Skeletal muscle satellite cell (primary cell): Measurements from ENCODE around the gene EFL1.
A peak's percentile ranks its signal among the peaks of the same experiment; 100 is the strongest.
"Not testable (repeated sequence)": the region's sequence is repeated elsewhere in the genome, so short reads cannot be mapped to it uniquely, and the experiment has no call there.

Experiments used
- H3K27me3 ChIP-seq: 2 replicates; pipeline ENCODE4 v1.7.0; 2013; ENCODE audit warnings: low read length; ENCODE audit not compliant: control insufficient read depth, insufficient read depth
- H3K36me3 ChIP-seq: 2 replicates; pipeline ENCODE4 v1.7.0; 2013; ENCODE audit warnings: mild to moderate bottlenecking, control low read depth, low read length; ENCODE audit not compliant: insufficient read depth
- H3K4me1 ChIP-seq: 2 replicates; pipeline ENCODE4 v1.7.0; 2013; ENCODE audit warnings: low read length; ENCODE audit not compliant: control insufficient read depth, insufficient read depth
- H3K4me2 ChIP-seq: 2 replicates; pipeline ENCODE4 v1.7.0; 2013; ENCODE audit warnings: mild to moderate bottlenecking, low read length
- H3K4me3 ChIP-seq: 2 replicates; pipeline ENCODE4 v1.7.0; 2013; ENCODE audit warnings: low read length
- H3K9ac ChIP-seq: 2 replicates; pipeline ENCODE4 v1.7.0; 2013; ENCODE audit warnings: mild to moderate bottlenecking, low read depth, low read length, moderate library complexity
- H3K9me3 ChIP-seq: replicated peaks from 2 replicates; pipeline ENCODE4 v1.7.0; 2013; ENCODE audit warnings: mild to moderate bottlenecking, control low read depth, low read length

Gene EFL1

DNA sequence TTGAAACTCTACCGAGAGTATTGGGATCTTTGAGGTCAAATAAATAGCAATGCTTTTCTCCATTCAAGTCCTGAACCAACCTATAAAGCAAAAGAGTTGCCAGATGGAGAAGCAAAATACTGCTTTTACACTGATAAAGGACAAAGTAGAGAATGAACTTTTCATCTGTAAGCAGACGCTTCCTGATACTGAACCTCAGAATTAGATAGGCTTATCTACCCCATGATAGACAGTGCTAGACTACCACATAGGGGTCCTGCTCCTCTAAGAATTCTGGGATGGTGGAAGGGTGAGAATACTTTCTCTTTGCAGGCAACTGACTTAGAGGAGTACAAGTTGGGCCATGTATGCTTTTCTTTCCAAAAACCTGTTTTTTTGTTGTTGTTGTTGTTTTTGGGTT is 9.6 kb upstream of the EFL1 start:
- Histone ChIP-seq H3K27me3 (no peaks in the 10 kb centered on the region), H3K4me1 (no peaks in the 10 kb centered on the region), H3K4me2 (no peak overlapping the region), H3K9me3 (no peaks in the 10 kb centered on the region), H3K36me3 (no peaks in the 10 kb centered on the region), H3K4me3 (no peak overlapping the region), H3K9ac (no peak overlapping the region)

- H3K4me3 ChIP-seq, H3K27me3 ChIP-seq, H3K4me1 ChIP-seq, H3K4me2 ChIP-seq, H3K36me3 ChIP-seq, H3K9ac ChIP-seq, H3K9me3 ChIP-seq: not testable (repeated sequence)
Measured at GRCh38 chr15:82268454-82268853, 5.9 kb upstream of the EFL1 start.

- not testable (repeated sequence) for H3K36me3 ChIP-seq, H3K9me3 ChIP-seq, H3K9ac ChIP-seq, H3K4me1 ChIP-seq, H3K27me3 ChIP-seq, H3K4me2 ChIP-seq, H3K4me3 ChIP-seq
Measured at GRCh38 chr15:82267137-82267536, 4.6 kb upstream of the EFL1 start.

DNA sequence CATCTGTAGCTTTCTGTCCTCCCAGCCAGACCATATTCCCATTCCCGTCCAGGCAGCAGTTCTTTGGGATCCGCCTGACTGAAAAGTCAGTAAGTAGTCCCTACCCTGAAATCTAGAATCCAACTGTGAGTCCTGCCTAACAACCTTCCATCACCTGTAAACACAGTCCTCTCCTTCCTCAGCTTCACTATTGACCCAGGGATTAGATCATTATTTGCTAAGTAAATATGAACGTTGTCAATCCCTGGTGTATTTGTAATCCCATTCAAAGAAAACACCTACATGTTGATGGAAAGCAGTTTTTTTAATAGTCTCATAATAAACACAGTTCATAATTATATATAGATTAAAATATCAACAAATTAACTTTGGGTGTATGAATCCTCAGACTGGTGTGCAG is 816 bp upstream of the EFL1 start:
- Histone ChIP-seq H3K27me3 (no peaks in the 10 kb centered on the region), H3K9ac (peak overlapping the region; percentile 80), H3K36me3 (peaks cover 15% of the 10 kb centered on the region), H3K9me3 (no peaks in the 10 kb centered on the region), H3K4me2 (peak overlapping the region; percentile 76), H3K4me3 (peak overlapping the region; percentile 88), H3K4me1 (peaks cover 24% of the 10 kb centered on the region)

DNA sequence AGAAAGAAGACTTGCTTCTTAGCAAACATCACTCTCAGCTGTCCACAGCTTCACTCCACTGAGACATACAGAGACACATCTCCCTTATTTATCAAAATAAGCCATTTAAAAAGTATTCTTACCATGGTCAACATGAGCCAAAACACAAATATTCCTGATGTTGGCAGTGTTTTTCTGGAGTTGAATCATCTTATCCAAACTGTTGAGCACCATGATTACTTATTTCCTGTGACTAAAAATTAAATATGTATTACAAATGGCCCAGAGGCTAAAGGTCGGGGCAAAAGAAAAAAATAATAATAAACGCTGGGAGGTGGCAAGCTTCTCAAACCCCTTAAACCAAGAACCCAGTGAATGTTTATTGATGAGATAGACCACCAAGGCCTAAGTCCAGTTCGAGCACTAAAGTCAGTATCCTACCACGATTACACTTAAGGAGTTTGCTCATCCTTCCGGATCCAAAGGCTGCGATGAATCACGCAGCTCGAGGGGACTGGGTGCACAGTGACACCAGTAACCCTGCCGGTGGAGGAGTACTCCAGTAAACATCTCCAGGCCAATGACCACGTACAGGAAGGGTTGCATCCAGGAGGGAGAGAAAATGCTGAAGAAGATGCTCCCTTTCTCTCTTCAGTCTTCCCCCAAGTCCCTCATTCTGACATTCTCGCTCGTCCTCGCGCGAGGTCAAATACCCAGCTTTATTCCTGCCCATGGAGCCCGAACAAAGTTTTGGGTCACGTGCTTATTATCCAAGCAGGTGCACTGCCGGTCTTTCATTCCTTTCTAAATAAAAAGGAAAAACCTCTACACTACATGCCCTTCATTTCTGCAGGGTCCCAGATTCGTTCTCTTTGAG is 740 bp downstream of the EFL1 start:
- Histone ChIP-seq H3K4me3 (peak overlapping the region; percentile 88), H3K4me2 (peak overlapping the region; percentile 76), H3K36me3 (peaks cover 23% of the 10 kb centered on the region), H3K4me1 (peaks cover 24% of the 10 kb centered on the region), H3K9ac (peak overlapping the region; percentile 80)
- not testable (repeated sequence) for H3K9me3 ChIP-seq, H3K27me3 ChIP-seq

- not testable (repeated sequence) for H3K4me2 ChIP-seq, H3K4me1 ChIP-seq, H3K27me3 ChIP-seq, H3K4me3 ChIP-seq, H3K9me3 ChIP-seq, H3K9ac ChIP-seq
- H3K36me3 ChIP-seq = peaks cover 30% of the 10 kb centered on the region
Measured at GRCh38 chr15:82248261-82248660, 14.3 kb downstream of the EFL1 start.

GRCh38 chr15:82245956-82246355 is 16.6 kb downstream of the EFL1 start:
- H3K4me2 ChIP-seq = not testable (repeated sequence)

DNA sequence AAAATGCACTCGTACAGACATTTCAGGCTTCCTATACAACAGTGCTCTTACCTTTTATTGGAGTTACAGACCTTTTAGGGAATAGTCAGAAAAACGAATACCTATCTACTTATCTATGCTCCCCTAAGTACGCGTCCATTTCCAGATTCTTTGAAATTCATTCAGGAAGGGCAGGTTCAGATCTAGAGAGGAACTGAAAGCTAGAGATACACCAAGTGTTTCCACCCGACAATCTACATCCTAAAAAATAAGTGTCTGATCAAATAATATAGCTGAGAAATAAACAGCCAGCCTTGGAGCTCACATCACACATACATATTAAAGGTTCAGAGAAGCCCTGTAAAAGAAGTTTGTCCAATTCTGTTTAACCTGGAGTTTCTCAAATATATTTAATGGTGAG is 18.9 kb downstream of the EFL1 start:
- not testable (repeated sequence) for H3K9me3 ChIP-seq, H3K27me3 ChIP-seq, H3K4me1 ChIP-seq, H3K9ac ChIP-seq, H3K4me2 ChIP-seq, H3K4me3 ChIP-seq
- peaks cover 34% of the 10 kb centered on the region for H3K36me3 ChIP-seq

More at GRCh38 chr15:82245956-82246355, 16.6 kb downstream of the EFL1 start:
- H3K9ac ChIP-seq, H3K27me3 ChIP-seq, H3K4me1 ChIP-seq, H3K9me3 ChIP-seq, H3K4me3 ChIP-seq: not testable (repeated sequence)
- peaks cover 22% of the 10 kb centered on the region for H3K36me3 ChIP-seq

- not testable (repeated sequence) for H3K4me2 ChIP-seq, H3K27me3 ChIP-seq, H3K9me3 ChIP-seq, H3K4me3 ChIP-seq, H3K9ac ChIP-seq, H3K4me1 ChIP-seq
- peaks cover 30% of the 10 kb centered on the region for H3K36me3 ChIP-seq
Measured at GRCh38 chr15:82241836-82242499, 20.6 kb downstream of the EFL1 start.

GRCh38 chr15:82239685-82240391 is 22.7 kb downstream of the EFL1 start:
- Histone ChIP-seq H3K9me3 (no peaks in the 10 kb centered on the region), H3K4me2 (no peak overlapping the region), H3K36me3 (peaks cover 21% of the 10 kb centered on the region), H3K9ac (no peak overlapping the region), H3K27me3 (no peaks in the 10 kb centered on the region), H3K4me3 (no peak overlapping the region), H3K4me1 (peaks cover 3% of the 10 kb centered on the region)

DNA sequence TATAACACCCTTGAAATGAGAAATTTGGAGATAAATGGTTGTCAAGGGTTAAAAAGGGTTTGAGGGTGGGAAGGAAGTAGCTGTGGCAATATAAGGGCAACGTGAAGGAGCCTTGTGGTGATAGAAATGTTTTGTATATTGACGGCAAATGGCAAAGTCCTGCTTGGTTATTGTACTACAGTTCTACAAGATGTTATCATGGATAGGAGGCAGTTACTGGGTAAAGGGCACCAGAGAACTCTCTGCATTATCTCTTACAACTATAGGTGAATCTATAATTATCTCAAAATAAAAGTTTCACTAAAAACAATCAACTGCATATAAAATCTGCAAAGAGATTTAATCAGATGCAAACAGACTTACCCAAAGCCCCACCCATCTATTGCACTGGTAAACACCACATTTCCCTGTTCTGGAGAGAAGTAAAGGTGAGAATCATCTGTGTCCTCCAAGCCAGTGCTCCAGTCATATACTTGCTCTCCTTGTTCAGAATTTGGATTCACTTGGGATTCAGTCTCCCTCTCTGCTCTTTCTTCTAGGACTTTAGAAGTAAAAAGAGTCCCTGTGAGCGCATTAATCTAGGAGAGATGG is 24.5 kb downstream of the EFL1 start:
- not testable (repeated sequence) for H3K4me3 ChIP-seq, H3K4me2 ChIP-seq, H3K9ac ChIP-seq, H3K4me1 ChIP-seq, H3K9me3 ChIP-seq, H3K27me3 ChIP-seq
- H3K36me3 ChIP-seq = peaks cover 18% of the 10 kb centered on the region
